Stimulated activated CD4-positive, alpha-beta T cell treated with anti-CD3 and anti-CD28 coated beads, TNF-alpha, amount 100 ng/mL, for 24 hours (primary cell): ENCODE results near the gene RUVBL1.

ENCODE experiments used
- DNase-seq, 3 experiments: peaks; one replicate each; pipeline ENCODE4 v3.0.0-alpha.2; 2020; ENCODE audit warnings: low read depth in 3 of 3

The RUVBL1 gene

GRCh38 chr3:128068156-128068620 is 55.4 kb downstream of the RUVBL1 start:
- DNase-seq: no peak

- DNase-seq: no peak
Observed at GRCh38 chr3:128067489-128067888, 56.1 kb downstream of the RUVBL1 start.

GRCh38 chr3:128066676-128067075 is 56.9 kb downstream of the RUVBL1 start:
- no peak for DNase-seq

- DNase-seq: no peak
Observed at GRCh38 chr3:128066114-128066513, 57.5 kb downstream of the RUVBL1 start.

GRCh38 chr3:128064962-128065361 is 58.6 kb downstream of the RUVBL1 start:
- no peak for DNase-seq

- no peak for DNase-seq
Observed at GRCh38 chr3:128063865-128064264, 59.7 kb downstream of the RUVBL1 start.

GRCh38 chr3:128062033-128062745 is 61.4 kb downstream of the RUVBL1 start:
- no peak for DNase-seq

GRCh38 chr3:128060473-128061381 is 62.9 kb downstream of the RUVBL1 start:
- DNase-seq: no peak

GRCh38 chr3:128056258-128056657 is 67.4 kb downstream of the RUVBL1 start:
- DNase-seq: no peak

- DNase-seq: no peak
Observed at GRCh38 chr3:128054367-128054766, 69.2 kb downstream of the RUVBL1 start.

GRCh38 chr3:128053614-128054013 is 70.0 kb downstream of the RUVBL1 start:
- DNase-seq: no peak

GRCh38 chr3:128052595-128053351 is 70.8 kb downstream of the RUVBL1 start:
- no peak for DNase-seq

- DNase-seq: peak; percentile 91 to 95 (median 95)
Observed at GRCh38 chr3:128051837-128052594, 71.6 kb downstream of the RUVBL1 start, which contains the start of gene SEC61A1. TSS of gene SEC61A1 (plus strand) at chr3:128052437. CDS start at chr3:128052553, 116 bp downstream.

GRCh38 chr3:128051459-128051836 is 72.2 kb downstream of the RUVBL1 start:
- DNase-seq: no peak

- no peak for DNase-seq
Observed at GRCh38 chr3:128050597-128050996, 73.0 kb downstream of the RUVBL1 start.

GRCh38 chr3:128041344-128041743 is 82.3 kb downstream of the RUVBL1 start:
- no peak for DNase-seq

GRCh38 chr3:128040660-128041059 is 83.0 kb downstream of the RUVBL1 start:
- DNase-seq: no peak

- DNase-seq: no peak
Observed at GRCh38 chr3:128040041-128040440, 83.6 kb downstream of the RUVBL1 start.

- no peak for DNase-seq
Observed at GRCh38 chr3:128036119-128036518, 87.5 kb downstream of the RUVBL1 start.

- DNase-seq: no peak
Observed at GRCh38 chr3:128033102-128033501, 90.5 kb downstream of the RUVBL1 start.
